Superior temporal gyrus (tissue), 1 donor: ENCODE data around the gene WDR43.

Experiments
- DNase-seq: peaks from one replicate; pipeline ENCODE4 v3.0.0-alpha.2; 2016; ENCODE audit errors: extremely low spot score

The WDR43 gene

GRCh38 chr2:28993206-28993960 lies 98.9 kb downstream of the WDR43 start:
- no peak for DNase-seq

- DNase-seq = no peak
Observed at GRCh38 chr2:28994074-28994473, 99.6 kb downstream of the WDR43 start.

- DNase-seq = no peak
Observed at GRCh38 chr2:28994679-28995078, 100.2 kb downstream of the WDR43 start.

- DNase-seq = no peak
Observed at GRCh38 chr2:28995765-28996750, 101.6 kb downstream of the WDR43 start.

GRCh38 chr2:28997237-28997846 lies 102.9 kb downstream of the WDR43 start:
- DNase-seq = no peak
